HG03520 (cell line): Measurements from ENCODE around the gene ERICH4.

Experiments used
- ATAC-seq: cut with Tn5 transposase; IDR thresholded peaks from one replicate; pipeline ENCODE4 v1.9.1; 2021; ENCODE audit warnings: mild to moderate bottlenecking, moderate library complexity; ENCODE audit not compliant: unreplicated experiment

Gene ERICH4

GRCh38 chr19:41413947-41414346 lies 29.0 kb upstream of the ERICH4 start:
- no peak for ATAC-seq

- ATAC-seq = no peak
Observed at GRCh38 chr19:41414461-41414860, 28.5 kb upstream of the ERICH4 start.

- no peak for ATAC-seq
Observed at GRCh38 chr19:41415154-41415571, 27.8 kb upstream of the ERICH4 start.

- ATAC-seq = no peak
Observed at GRCh38 chr19:41416194-41416674, 26.7 kb upstream of the ERICH4 start.

GRCh38 chr19:41420101-41420880 lies 22.7 kb upstream of the ERICH4 start:
- no peak for ATAC-seq

- no peak for ATAC-seq
Observed at GRCh38 chr19:41421314-41421713, 21.6 kb upstream of the ERICH4 start.

GRCh38 chr19:41421973-41422372 lies 21.0 kb upstream of the ERICH4 start:
- ATAC-seq = no peak

- ATAC-seq = no peak
Observed at GRCh38 chr19:41422456-41422855, 20.5 kb upstream of the ERICH4 start.

- no peak for ATAC-seq
Observed at GRCh38 chr19:41422955-41423354, 20.0 kb upstream of the ERICH4 start.

- ATAC-seq = no peak
Observed at GRCh38 chr19:41424335-41425173, 18.4 kb upstream of the ERICH4 start.

GRCh38 chr19:41425174-41426115 lies 17.5 kb upstream of the ERICH4 start:
- no peak for ATAC-seq

GRCh38 chr19:41426116-41426841 lies 16.7 kb upstream of the ERICH4 start:
- ATAC-seq = no peak

GRCh38 chr19:41426952-41427646 lies 15.9 kb upstream of the ERICH4 start, which contains the start of gene B3GNT8:
B3GNT8 (minus strand) TSS chr19:41427374; CDS start chr19:41426778, 596 bp downstream.
- no peak for ATAC-seq

- no peak for ATAC-seq
Observed at GRCh38 chr19:41427647-41428480, 15.1 kb upstream of the ERICH4 start.

GRCh38 chr19:41428481-41428859 lies 14.5 kb upstream of the ERICH4 start:
- no peak for ATAC-seq

- no peak for ATAC-seq
Observed at GRCh38 chr19:41430922-41431321, 12.0 kb upstream of the ERICH4 start.

GRCh38 chr19:41431426-41432386 lies 11.2 kb upstream of the ERICH4 start:
- ATAC-seq = no peak
